ENCODE measurements around the gene FRAS1. TPM values are rescaled to one million over a fixed set of nuclear protein-coding genes. Genes with fewer than 3 reads are reported as not detected.

The FRAS1 gene
- polyA plus RNA-seq, 4 donors = 72.9 to 81.1 (median 76.3) TPM

- peak; percentile 83 to 96 (median 94) for DNase-seq (ENCODE audit: low read depth in 4 of 4, low spot score in 3 of 4)
Observed at GRCh38 chr4:78056265-78057129, 626 bp upstream of the FRAS1 start.

GRCh38 chr4:78057600-78058550, 752 bp downstream of the FRAS1 start:
- DNase-seq (ENCODE audit: low read depth in 4 of 4, low spot score in 3 of 4) = peak in 2 of 4 donors; percentile 40 to 48

- DNase-seq (ENCODE audit: low read depth in 4 of 4, low spot score in 3 of 4) = peak in 3 of 4 donors; percentile 37 to 47 (median 44)
Observed at GRCh38 chr4:78058591-78059523, 1.7 kb downstream of the FRAS1 start.

GRCh38 chr4:78059524-78059889, 2.4 kb downstream of the FRAS1 start:
- DNase-seq (ENCODE audit: low read depth in 4 of 4, low spot score in 3 of 4) = peak; percentile 67 to 87 (median 86)

- no peak for DNase-seq (ENCODE audit: low read depth in 4 of 4, low spot score in 3 of 4)
Observed at GRCh38 chr4:78059938-78060337, 2.8 kb downstream of the FRAS1 start.

- no peak for DNase-seq (ENCODE audit: low read depth in 4 of 4, low spot score in 3 of 4)
Observed at GRCh38 chr4:78061939-78062570, 4.9 kb downstream of the FRAS1 start.

GRCh38 chr4:78065508-78066192, 8.5 kb downstream of the FRAS1 start:
- DNase-seq (ENCODE audit: low read depth in 4 of 4, low spot score in 3 of 4) = peak in 1 of 4 donors; percentile 15

GRCh38 chr4:78068481-78068880, 11.4 kb downstream of the FRAS1 start:
- DNase-seq (ENCODE audit: low read depth in 4 of 4, low spot score in 3 of 4) = no peak

GRCh38 chr4:78069319-78069718, 12.2 kb downstream of the FRAS1 start:
- no peak for DNase-seq (ENCODE audit: low read depth in 4 of 4, low spot score in 3 of 4)

- no peak for DNase-seq (ENCODE audit: low read depth in 4 of 4, low spot score in 3 of 4)
Observed at GRCh38 chr4:78069859-78070258, 12.7 kb downstream of the FRAS1 start.

GRCh38 chr4:78070731-78071282, 13.7 kb downstream of the FRAS1 start:
- DNase-seq (ENCODE audit: low read depth in 4 of 4, low spot score in 3 of 4) = no peak

- no peak for DNase-seq (ENCODE audit: low read depth in 4 of 4, low spot score in 3 of 4)
Observed at GRCh38 chr4:78074759-78075158, 17.6 kb downstream of the FRAS1 start.

GRCh38 chr4:78075986-78076385, 18.9 kb downstream of the FRAS1 start:
- DNase-seq (ENCODE audit: low read depth in 4 of 4, low spot score in 3 of 4) = no peak

- DNase-seq (ENCODE audit: low read depth in 4 of 4, low spot score in 3 of 4) = no peak
Observed at GRCh38 chr4:78078101-78078500, 21.0 kb downstream of the FRAS1 start.

- no peak for DNase-seq (ENCODE audit: low read depth in 4 of 4, low spot score in 3 of 4)
Observed at GRCh38 chr4:78079726-78080430, 22.8 kb downstream of the FRAS1 start.

- DNase-seq (ENCODE audit: low read depth in 4 of 4, low spot score in 3 of 4) = no peak
Observed at GRCh38 chr4:78081541-78081940, 24.4 kb downstream of the FRAS1 start.

GRCh38 chr4:78083035-78083434, 25.9 kb downstream of the FRAS1 start:
- DNase-seq (ENCODE audit: low read depth in 4 of 4, low spot score in 3 of 4) = no peak

- DNase-seq (ENCODE audit: low read depth in 4 of 4, low spot score in 3 of 4) = no peak
Observed at GRCh38 chr4:78091534-78091933, 34.4 kb downstream of the FRAS1 start.
